Neural cell (in vitro differentiated cells): ENCODE results near the gene PPIF.

Source experiments
- CTCF ChIP-seq: fragments of 450-650 bp; IDR thresholded peaks from 2 replicates; pipeline ENCODE4 v1.5.1; 2014; ENCODE audit warnings: antibody characterized with exemption, mild to moderate bottlenecking, moderate library complexity; ENCODE audit not compliant: poor library complexity, severe bottlenecking
- REST ChIP-seq: IDR thresholded peaks from 2 replicates; pipeline ENCODE4 v1.6.1; 2012; ENCODE audit warnings: borderline replicate concordance
- TAF1 ChIP-seq: IDR thresholded peaks from 2 replicates; pipeline ENCODE4 v1.6.1; 2012; ENCODE audit warnings: low read depth

GRCh38 chr10:79324032-79324695 is 23.1 kb upstream of the PPIF start:
- TF ChIP-seq CTCF (no peak), REST (no peak), TAF1 (no peak)
